Measurements from ENCODE around the gene CPEB4.

Gene CPEB4

GRCh38 chr5:173953528-173954090 is 65.5 kb downstream of the CPEB4 start:
- DNase-seq: no peak

- DNase-seq: no peak
Observed at GRCh38 chr5:173954671-173955521, 66.7 kb downstream of the CPEB4 start.

GRCh38 chr5:173960986-173961385 is 72.8 kb downstream of the CPEB4 start:
- no peak for DNase-seq

- DNase-seq: no peak
Observed at GRCh38 chr5:173961418-173961817, 73.3 kb downstream of the CPEB4 start.

GRCh38 chr5:173962436-173962972 is 74.4 kb downstream of the CPEB4 start:
- DNase-seq: no peak

- no peak for DNase-seq
Observed at GRCh38 chr5:173963182-173963838, 75.2 kb downstream of the CPEB4 start.

GRCh38 chr5:173963867-173964441 is 75.8 kb downstream of the CPEB4 start:
- no peak for DNase-seq

- DNase-seq: no peak
Observed at GRCh38 chr5:173964506-173964905, 76.4 kb downstream of the CPEB4 start.

- DNase-seq: no peak
Observed at GRCh38 chr5:173967241-173967640, 79.1 kb downstream of the CPEB4 start.

- DNase-seq: no peak
Observed at GRCh38 chr5:173968154-173968797, 80.1 kb downstream of the CPEB4 start.

- no peak for DNase-seq
Observed at GRCh38 chr5:173969167-173970049, 81.3 kb downstream of the CPEB4 start.

- DNase-seq: no peak
Observed at GRCh38 chr5:173970878-173971650, 82.9 kb downstream of the CPEB4 start.

- DNase-seq: no peak
Observed at GRCh38 chr5:173971681-173972345, 83.7 kb downstream of the CPEB4 start.

GRCh38 chr5:173972607-173972924 is 84.4 kb downstream of the CPEB4 start:
- DNase-seq: no peak

- DNase-seq: peak; percentile 70
Observed at GRCh38 chr5:173972925-173973615, 84.9 kb downstream of the CPEB4 start.

- DNase-seq: no peak
Observed at GRCh38 chr5:173973616-173973969, 85.4 kb downstream of the CPEB4 start.

GRCh38 chr5:173974688-173975239 is 86.6 kb downstream of the CPEB4 start:
- no peak for DNase-seq

GRCh38 chr5:173981185-173981761 is 93.1 kb downstream of the CPEB4 start:
- DNase-seq: no peak

GRCh38 chr5:173984218-173984617 is 96.1 kb downstream of the CPEB4 start:
- DNase-seq: no peak
